NCI-H2227 treated with DMSO at 0.1 percent for 48 hours (cell line): ENCODE results near the gene APOOL.
"Not testable (repeated sequence)": the region's sequence is repeated elsewhere in the genome, so short reads cannot be mapped to it uniquely, and the experiment has no call there.

ENCODE experiments used
- DNase-seq: peaks from one replicate; lab custom pipeline; 2025; lab: John Stamatoyannopoulos, UW

Gene APOOL, protein sequence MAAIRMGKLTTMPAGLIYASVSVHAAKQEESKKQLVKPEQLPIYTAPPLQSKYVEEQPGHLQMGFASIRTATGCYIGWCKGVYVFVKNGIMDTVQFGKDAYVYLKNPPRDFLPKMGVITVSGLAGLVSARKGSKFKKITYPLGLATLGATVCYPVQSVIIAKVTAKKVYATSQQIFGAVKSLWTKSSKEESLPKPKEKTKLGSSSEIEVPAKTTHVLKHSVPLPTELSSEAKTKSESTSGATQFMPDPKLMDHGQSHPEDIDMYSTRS

DNA sequence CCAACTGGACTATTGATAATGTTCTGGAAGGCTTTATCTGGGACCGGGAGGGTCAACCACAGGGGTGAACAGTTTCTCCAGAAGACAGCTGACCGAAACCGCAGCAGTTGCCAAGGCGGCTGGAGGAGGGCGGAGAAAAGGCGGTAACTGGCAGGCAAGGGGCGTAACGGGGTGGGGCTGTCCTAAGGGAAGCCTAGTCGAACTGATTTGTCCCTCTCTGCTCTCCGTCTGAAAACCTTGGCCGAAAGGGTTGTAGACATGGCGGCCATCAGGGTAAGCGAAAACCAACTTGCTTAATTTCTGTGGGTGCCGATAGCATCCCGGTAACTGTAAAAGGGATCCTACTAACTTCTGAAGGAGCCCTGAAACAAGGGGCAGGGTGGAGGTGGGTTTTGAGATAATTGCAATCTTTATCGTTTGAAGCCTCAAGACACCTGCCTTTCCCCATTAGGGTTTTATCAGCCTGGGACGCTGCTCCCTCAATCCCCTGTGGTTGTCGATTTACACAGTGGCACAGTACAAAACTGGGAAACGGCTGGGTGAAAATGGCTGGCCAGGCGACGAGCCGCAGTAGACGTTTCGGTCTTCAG lies at the start of gene APOOL:
Gene APOOL, plus strand, starts transcription at position 223 of the 590 bp plus-strand sequence. Its CDS starts 36 bp downstream, at position 259.
- DNase-seq, result peak; percentile 91

DNA sequence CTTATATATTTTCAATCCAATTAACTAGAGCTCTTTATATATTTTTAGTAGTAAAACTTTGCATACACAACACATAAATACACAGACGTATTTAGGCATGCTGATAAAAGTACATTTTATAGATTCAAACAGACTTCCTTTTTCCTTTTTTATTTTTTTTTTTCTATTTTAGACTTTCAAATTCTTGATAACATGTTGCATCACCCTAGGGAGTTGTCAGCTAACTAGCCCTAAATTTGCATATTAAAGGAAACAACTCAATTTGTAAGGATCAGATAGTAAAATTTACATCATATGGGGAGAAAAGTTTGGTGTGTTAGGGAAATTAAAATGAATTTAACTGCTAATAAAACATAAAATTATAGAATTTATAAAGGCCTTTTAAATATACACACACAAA lies 47.4 kb upstream of the APOOL start:
- DNase-seq, result no peak

DNA sequence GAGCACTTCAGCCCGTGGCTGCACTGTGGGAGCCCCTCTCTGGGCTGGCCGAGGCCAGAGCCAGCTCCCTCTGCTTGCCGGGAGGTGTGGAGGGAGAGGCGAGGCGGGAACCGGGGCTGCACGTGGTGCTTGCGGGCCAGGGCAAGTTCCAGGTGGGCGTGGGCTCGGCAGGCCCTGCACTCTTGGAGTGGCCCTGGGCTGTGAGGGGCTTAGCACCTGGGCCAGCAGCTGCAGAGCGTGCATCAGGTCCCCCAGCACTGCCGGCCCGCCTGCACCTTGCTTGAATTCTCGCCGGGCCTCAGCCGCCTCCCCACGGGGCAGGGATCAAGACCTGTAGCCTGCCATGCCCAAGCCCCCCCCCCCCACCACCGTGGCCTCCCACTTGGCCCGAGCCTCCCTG lies 28.9 kb upstream of the APOOL start:
- no peak for DNase-seq

DNA sequence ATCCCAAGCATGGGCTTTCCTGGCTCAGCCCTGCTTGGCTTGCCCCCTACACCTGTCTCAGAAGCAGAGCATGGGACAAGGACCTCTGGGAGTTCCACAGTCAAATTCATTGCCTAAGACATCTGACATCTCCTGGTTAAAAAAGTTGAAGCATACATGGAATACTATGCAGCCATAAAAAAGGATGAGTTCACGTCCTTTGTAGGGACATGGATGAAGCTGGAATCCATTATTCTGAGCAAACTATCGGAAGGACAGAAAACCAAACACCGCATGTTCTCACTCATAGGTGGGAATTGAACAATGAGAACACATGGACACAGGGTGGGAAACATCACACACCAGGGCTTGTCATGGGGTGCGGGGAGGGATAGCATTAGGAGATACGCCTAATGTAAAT lies 11.9 kb upstream of the APOOL start:
- not testable (repeated sequence) for DNase-seq

DNA sequence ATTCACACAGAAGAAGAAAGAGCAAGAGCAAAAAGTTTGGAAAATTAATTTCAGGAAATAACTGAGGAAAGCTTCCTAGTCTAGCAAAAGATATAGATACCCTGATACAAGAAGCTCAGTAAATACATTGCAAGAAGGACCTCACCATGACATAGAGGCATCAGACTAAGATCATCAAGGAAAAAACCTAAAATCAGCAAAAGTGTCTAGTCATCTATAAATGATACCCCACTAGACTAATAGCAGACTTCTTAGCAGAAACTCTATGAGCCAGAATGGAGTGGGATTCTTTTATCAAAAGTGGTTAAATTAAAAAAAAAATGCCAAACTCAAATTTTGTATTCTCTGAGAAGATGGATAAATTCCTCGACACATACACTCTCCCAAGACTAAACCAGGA lies 10.5 kb upstream of the APOOL start:
- no peak for DNase-seq

DNA sequence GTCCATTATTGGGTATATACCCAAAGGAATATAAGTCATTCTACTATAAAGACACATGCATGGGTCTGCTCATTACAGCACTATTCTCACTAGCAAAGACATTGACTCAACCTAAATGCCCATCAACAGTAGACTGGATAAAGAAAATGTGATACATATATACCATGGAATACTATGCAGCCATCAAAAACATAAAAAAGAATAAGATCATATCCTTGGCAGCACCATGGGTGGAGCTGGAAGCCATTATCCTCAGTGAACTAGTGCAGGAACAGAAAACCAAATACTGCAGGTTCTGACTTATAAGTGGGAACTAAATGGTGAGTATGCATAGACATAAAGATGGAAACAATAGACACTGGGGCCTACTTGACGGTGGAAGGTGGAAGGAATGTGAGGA lies 2.3 kb upstream of the APOOL start:
- DNase-seq, result no peak

DNA sequence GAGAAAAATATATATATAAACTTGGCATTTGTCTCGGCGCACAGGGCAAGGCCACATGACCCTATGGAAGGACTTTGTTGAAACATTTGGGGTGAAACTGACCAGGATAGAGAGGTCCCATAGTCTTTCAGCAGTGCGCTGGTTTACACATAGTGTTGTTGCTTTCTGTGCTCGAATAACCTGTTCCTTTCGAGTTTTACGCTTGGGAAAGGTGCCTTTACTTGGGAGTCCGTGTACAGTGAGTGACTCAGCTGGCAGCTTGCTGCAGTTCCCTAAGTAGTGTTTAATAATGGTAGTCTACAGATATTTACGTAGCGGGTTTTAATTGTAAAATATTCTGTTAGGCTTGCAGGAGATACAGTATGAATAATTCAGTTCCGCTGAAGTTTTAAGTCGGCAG lies 578 bp downstream of the APOOL start:
- peak; percentile 27 for DNase-seq

DNA sequence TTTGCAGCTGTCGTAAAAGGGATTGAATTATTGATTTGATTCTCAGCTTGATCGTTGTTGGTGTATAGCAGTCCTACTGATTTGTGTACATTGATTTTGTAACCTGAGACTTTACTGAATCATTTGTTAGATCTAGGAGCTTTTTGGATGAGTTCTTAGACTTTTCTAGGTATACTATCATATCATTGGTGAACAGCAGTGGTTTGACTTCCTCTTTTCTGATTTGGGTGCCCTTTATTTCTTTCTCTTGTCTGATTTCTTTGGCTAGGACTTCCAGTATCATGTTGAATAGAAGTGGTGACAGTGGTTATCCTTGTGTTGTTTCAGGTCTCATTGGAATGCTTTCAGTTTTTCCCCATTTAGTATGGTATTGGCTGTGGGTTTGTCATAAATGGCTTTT lies 8.4 kb downstream of the APOOL start:
- no peak for DNase-seq

DNA sequence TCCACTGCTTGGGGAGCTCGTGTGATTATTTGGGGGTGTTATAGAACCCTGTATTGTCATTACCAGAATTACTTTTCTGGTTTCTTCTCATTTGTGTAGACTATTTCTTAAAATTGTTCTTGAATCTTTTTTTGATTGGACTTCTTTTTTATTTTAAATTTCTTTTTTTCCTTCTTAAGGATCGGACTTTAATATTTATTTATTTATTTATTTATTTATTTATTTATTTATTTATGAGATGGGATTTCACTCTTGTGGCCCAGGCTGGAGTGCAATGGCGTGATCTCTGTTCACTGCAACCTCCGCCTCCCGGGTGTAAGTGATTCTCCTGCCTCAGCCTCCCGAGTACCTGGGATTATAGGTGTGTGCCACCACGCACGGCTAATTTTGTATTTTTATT lies 11.7 kb downstream of the APOOL start:
- DNase-seq, result not testable (repeated sequence)

DNA sequence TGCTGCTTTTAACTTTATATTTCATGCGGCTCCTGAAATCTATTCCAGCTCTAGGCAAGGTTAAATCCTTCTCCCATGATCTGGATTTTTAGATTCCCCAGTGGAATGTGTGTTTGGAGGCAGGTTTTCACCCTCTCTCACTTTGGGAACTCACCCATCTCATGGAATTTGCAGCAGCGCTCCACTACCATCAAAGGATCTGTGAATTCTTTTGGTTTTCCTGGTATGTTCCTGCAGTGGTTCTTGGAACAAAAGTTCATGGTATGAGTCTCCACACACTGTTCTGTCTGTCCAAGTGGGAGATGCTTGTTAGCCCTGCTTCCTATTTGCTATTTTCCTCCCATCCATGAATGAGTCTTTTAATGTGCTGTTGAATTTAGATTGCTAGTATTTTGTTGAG lies 14.0 kb downstream of the APOOL start:
- DNase-seq, result no peak

DNA sequence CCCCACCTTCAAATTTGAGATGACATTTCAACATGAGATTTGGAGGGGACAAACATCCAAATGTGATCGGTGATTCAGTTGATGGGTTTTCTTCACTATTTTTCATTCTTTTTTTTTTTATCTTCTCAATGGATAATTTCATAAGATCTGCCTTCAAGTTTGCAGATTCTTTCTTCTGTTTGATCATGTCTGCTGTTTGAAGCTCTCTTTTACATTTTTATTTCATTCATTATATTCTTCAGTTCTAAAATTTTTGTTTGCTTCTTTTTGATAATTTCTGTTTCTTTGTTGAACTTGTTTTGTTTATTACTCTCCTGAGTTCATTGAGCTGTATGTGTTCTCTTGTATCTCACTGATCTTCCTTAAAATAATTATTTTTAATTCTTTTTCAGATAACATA lies 14.8 kb downstream of the APOOL start:
- DNase-seq, result no peak

DNA sequence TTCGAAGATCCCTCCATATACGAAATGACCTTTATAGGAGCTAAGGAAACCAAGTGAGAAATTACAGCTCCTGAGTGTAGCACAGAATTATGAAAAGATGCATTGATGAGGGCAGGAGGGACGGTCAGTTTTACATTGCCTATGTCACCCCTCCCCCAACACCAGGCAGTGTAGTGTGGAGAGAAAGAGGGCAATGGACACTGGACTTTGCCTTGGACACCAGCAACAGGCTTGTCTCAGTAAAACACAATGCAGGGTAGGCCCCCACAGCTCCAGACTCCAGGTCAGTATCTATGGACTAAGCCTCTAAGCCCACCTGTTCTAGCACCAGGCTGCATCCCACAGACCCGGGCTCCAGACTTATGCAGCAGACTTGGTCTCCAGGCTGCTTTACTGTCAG lies 16.5 kb downstream of the APOOL start:
- DNase-seq, result no peak

DNA sequence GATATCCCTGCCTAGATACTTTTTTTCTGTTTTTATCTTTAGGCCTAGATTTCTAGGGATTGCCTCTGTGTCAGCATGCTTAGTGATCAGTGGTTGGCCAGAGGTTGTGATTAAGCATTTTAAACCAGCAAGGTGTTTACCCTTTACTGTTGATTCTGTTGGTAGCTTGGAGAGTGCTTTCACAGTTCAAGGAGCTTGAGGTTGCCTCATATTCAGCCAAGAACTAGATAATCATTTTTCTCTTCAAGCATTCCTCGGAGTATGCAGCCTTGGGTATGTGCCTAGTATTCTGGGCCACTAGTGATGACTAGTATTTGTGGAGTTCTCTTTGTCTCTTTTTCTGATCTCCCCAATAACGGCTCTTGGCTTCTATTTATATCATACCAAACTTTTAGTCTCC lies 20.4 kb downstream of the APOOL start:
- DNase-seq, result no peak

DNA sequence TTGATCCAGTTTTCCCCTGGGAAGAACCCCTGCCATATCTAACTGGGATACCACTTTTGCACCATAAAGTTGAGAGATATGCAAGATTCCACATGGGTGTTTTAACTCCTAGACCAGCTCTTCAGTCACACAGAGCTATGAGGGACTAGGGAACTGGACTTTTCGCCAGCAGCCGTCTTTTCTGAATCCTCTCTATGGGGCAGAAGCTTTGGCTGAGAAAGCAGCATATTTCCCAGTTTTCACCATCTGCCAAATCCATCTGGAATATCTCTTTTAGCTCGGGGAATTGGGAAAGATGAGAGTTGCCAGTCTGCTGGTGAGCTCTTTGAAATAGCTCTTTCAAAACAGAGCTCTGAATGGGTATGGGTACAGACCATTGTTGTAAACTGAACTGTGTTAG lies 20.9 kb downstream of the APOOL start:
- DNase-seq, result no peak

DNA sequence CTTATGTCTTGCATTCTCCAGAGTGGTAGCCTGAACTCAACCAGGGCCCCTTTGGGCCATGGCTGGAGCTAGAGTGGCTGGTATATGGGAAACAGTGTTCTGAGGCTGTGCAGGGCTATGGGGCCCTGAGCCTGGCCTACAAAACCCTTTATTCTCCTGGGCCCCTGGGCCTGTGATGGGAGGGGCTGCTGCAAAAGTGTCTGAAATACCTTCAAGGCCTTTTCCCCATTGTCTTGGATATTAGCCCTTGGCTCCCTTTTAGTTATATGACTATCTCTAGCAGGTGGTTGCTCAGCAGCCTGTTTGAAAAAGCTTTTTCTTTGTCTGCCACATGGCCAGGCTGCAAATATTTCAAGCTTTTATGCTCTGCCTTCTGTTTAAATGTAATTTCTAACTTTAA lies 22.5 kb downstream of the APOOL start:
- no peak for DNase-seq

DNA sequence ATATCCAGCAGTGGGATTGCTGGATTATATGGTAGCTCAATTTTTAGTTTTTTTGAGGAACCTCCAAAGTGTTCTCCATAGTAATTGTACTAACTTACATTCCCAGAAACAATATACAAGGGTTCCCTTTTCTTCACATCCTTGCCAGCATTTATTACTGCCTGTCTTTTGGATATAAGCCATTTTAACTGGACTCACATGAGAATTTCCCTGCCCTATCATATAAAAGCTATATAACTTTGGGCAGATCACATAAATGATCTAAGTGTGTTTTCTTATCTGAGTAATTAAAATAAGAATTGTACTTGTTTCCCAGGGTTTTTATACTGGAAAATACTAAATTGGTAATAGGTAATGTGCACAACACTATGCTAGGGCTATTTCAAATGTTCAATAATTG lies 25.4 kb downstream of the APOOL start:
- no peak for DNase-seq

DNA sequence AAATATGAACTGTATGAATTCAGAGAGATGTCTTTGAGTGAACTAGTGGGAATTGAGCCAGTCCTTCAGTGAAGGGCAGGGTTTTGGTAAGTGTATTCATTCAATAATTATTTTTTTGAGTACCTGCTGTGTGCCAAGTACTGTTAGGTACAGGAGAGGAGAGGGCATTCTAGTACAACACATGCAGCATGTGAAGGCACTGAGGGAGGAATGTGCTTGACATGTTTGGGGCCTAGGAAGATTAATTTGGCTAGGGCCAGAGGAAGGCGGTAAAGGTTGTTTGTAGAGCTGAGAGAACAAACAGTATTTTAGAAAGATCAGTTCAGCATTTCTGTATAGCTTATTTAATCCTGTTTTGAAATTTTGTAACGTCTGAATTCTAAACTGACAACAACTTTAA lies 27.8 kb downstream of the APOOL start:
- DNase-seq, result no peak

DNA sequence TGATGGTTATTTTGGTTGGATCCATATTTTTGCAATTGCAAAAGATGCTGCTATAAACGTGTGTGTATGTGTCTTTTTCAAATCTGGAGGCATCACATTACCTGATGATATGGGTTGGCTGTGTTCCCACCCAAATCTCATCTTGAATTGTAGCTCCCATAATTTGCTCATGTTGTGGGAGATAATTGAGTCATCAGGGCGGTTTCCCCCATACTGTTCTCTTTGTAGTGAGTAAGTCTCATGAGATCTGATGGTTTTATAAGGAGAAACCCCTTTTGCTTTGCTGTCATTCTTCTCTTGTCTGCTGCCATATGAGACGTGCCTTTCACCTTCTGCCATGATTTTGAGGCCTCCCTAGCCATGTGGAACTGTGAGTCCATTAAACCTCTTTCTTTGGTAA lies 33.4 kb downstream of the APOOL start:
- DNase-seq, result no peak

DNA sequence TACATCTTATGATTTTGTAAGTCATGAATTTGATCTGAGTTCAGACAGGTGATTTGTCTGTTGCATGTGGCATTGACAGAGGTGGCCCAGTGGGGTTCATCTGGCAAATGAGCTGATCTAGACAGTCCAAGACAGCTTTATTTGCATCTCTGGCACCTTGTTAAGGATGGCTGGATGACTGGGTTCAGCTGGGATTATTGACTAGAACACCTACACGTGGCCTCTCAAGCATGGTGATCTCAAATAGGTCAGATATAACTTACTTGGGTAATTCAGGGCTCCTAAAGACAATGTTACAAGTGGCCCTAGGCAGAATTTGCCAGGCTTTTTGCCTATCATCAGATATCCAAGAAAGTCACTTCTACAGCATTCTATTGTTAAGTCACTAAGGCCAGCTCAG lies 48.0 kb downstream of the APOOL start:
- DNase-seq, result no peak

DNA sequence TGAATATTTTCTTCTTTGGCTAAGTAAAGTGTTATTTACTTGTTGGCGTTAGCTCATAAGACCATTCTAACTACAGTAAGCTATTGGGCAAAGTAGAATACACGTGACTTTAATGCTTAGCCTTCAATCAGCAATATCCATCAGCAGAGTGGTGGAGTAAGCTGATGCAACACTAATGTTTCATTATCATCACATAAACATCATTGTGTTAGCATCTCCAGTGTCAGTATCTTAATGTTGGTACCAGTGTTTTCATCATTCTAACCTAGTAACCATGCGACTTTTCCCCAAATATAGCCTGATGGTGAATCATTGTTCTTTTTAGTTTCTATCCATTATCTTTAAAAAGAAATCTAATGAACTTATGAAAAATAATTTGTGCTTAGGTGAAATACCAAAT lies 48.5 kb downstream of the APOOL start:
- no peak for DNase-seq

DNA sequence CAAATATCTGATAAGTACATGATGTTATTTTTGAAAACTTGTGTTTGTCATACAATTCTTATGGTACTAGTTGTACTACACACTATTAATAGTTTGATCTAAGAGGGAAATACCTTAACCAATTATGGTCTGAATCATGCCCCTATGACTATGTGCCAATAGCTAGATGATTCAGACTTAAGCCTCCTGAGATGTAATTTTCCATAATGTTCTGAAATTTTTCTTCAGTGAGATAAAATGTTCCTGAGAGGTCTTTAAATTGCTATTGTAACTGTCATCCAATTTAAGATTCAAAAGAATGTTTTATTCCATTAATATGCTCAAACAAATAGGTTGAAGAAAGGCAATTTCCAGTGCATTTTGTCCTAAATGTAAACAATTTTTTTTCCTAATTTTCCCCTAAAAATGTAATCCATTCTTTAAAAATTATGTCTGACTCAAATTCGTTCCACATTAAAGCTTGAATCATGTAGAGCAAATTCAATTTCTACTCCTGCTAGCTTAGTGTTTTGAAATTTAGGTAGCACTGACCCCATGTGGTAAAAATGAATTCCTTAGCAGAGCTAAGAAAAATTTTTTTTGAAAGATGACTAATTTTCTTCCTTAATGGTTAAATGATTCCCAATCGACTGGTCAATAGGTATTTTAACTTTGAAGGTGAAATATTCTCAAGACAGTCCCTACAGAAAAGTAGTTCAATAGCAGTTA lies 49.1 kb downstream of the APOOL start:
- no peak for DNase-seq

DNA sequence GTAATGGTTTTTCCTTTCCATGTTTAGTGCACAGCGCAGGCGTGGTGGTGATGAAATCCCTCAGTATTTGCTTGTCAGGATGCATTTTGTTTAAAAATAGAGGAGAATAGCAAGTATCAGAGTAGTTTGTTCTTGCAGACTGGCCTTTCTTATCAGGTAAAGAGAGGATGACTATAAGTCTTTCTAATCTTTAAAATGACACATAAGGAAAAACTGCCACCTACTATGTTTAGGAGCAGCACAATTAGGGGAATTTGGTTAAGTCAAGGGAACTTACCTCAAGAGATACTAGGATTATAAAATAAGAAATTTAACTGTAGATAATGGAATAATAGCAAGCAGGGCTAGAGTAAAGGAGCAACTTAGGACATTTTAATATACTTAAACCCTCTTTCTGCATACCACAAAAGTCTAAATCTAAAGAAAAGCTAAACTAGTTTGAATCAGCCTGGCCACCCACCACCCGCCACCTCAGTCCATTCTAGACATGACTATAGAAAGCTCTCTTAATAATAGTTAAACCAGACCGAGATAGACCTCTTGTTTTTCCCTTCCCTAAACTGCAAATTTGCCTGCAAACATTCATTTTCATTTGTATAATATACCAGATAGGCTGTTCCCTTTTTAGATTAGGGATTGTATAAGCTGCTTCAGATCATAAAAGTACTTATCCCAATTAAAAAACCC lies 62.0 kb downstream of the APOOL start:
- no peak for DNase-seq

DNA sequence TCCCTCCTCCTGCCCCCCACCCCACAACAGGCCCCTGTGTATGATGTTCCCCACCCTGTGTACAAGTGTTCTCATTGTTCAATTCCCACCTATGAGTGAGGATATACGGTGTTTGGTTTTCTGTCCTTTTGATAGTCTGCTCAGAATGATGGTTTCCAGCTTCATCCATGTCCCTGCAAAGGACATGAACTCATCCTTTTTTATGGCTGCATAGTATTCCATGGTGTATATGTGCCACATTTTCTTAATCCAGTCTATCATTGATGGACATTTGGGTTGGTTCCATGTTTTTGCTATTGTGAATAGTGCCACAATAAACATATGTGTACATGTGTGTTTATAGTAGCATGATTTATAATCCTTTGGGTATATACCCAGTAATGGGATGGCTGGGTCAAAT lies 73.6 kb downstream of the APOOL start:
- not testable (repeated sequence) for DNase-seq
